ENCODE data around the gene EPOP. TPM values are rescaled to one million over a fixed set of nuclear protein-coding genes. Genes with fewer than 3 reads are reported as not detected.

EPOP gene
- total and polyA plus RNA-seq, 2 of the 13 experiments (the other 11 are each of a cell fraction or from before 2014, with no cell fraction given): 14.7 to 37.8 TPM

DNA sequence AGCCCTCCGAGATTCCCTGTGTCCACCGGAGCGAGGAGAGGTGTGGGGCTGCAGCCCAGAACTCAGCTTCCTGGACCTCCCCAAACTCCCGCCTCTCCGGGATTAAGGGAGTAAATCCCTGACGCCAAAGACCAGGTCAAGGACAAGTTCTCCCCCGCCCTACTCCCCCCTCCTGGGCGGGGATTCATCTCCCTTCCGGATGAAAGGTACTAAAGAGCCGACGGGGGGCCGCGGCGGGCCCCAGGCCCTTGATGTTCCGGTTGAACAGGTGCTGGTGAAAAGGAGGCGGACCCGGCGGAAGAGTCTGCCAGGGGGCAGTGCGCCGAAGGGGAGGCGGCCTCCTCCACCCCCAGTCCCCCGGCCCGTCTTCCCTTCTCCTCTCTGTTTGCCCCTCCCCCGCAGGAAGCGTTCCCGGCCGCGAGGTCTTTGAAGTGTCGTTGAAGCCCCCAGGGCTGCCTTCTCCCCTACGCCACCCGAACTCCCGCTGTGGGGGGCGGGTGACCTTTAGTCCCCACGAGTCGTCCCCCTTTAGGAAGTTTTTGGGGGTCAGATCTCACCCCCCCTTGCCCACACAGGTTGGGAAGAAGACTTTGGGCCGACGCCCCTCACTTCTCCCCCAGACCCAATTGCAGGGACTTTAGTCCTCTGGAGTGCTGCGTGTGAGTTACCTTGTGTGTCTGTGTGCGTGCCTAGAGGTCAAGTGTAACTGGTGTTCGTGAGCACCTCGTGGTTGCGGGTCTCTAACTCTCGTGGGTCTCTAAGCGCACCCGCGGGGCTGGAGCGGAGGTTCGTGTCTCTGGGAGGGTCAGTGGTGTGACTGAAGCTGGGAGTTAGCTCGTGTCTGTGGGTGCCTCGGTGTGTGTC is 29.2 kb upstream of the EPOP start (continued):
- peak; percentile 92 for TF ChIP-seq GATAD2A (CRISPR knock-in tag; IDR thresholded peaks at IDR 0.05)
- TF ChIP-seq TEAD3 (CRISPR knock-in tag; optimal IDR thresholded peaks at IDR 0.05; ENCODE audit: borderline replicate concordance): peak; percentile 68
- TF ChIP-seq, protein P1, sequence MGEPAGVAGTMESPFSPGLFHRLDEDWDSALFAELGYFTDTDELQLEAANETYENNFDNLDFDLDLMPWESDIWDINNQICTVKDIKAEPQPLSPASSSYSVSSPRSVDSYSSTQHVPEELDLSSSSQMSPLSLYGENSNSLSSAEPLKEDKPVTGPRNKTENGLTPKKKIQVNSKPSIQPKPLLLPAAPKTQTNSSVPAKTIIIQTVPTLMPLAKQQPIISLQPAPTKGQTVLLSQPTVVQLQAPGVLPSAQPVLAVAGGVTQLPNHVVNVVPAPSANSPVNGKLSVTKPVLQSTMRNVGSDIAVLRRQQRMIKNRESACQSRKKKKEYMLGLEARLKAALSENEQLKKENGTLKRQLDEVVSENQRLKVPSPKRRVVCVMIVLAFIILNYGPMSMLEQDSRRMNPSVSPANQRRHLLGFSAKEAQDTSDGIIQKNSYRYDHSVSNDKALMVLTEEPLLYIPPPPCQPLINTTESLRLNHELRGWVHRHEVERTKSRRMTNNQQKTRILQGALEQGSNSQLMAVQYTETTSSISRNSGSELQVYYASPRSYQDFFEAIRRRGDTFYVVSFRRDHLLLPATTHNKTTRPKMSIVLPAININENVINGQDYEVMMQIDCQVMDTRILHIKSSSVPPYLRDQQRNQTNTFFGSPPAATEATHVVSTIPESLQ (CRISPR knock-in tag; conservative IDR thresholded peaks at IDR 0.05): peak; percentile 7; the same call in 1 of the 2 replicates
- no peak for TF ChIP-seq ZFP62 (CRISPR knock-in tag; IDR thresholded peaks at IDR 0.05)
- peak; percentile 96 for TF ChIP-seq DNMT3B (CRISPR knock-in tag; conservative IDR thresholded peaks at IDR 0.05)
- TF ChIP-seq, protein P2, sequence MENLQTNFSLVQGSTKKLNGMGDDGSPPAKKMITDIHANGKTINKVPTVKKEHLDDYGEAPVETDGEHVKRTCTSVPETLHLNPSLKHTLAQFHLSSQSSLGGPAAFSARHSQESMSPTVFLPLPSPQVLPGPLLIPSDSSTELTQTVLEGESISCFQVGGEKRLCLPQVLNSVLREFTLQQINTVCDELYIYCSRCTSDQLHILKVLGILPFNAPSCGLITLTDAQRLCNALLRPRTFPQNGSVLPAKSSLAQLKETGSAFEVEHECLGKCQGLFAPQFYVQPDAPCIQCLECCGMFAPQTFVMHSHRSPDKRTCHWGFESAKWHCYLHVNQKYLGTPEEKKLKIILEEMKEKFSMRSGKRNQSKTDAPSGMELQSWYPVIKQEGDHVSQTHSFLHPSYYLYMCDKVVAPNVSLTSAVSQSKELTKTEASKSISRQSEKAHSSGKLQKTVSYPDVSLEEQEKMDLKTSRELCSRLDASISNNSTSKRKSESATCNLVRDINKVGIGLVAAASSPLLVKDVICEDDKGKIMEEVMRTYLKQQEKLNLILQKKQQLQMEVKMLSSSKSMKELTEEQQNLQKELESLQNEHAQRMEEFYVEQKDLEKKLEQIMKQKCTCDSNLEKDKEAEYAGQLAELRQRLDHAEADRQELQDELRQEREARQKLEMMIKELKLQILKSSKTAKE (CRISPR knock-in tag; IDR thresholded peaks at IDR 0.05; ENCODE audit: borderline replicate concordance): peak; percentile 100
- TF ChIP-seq ZNF614 (CRISPR knock-in tag; IDR thresholded peaks at IDR 0.05; ENCODE audit: borderline replicate concordance): peak; percentile 94
- peak; percentile 99 for TF ChIP-seq MED8 (CRISPR knock-in tag; IDR thresholded peaks at IDR 0.05; ENCODE audit: insufficient replicate concordance)
- peak; percentile 98 for TF ChIP-seq MEIS2 (CRISPR knock-in tag; IDR thresholded peaks at IDR 0.05)
- TF ChIP-seq KDM1A (CRISPR knock-in tag; IDR thresholded peaks at IDR 0.05): peak; percentile 75; the same call in 1 of the 2 replicates
- TF ChIP-seq KDM4B (CRISPR knock-in tag; IDR thresholded peaks at IDR 0.05): peak; percentile 98
- TF ChIP-seq AHR (CRISPR knock-in tag; IDR thresholded peaks at IDR 0.05): no peak; the same call in 1 of the 2 replicates
- no peak for TF ChIP-seq ZNF550 (CRISPR knock-in tag; IDR thresholded peaks at IDR 0.05; ENCODE audit: borderline replicate concordance)
- TF ChIP-seq JUN (CRISPR knock-in tag; IDR thresholded peaks at IDR 0.05): peak; percentile 70; the same call in 1 of the 2 replicates
- TF ChIP-seq, protein P3, sequence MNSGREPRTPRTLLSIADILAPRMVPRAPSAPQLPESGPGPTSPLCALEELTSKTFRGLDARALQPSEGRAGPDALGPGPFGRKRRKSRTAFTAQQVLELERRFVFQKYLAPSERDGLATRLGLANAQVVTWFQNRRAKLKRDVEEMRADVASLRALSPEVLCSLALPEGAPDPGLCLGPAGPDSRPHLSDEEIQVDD (CRISPR knock-in tag; IDR thresholded peaks at IDR 0.05; ENCODE audit: borderline replicate concordance): peak; percentile 64; the same call in 1 of the 2 replicates
- peak; percentile 92 for TF ChIP-seq ZSCAN31 (CRISPR knock-in tag; IDR thresholded peaks at IDR 0.05; ENCODE audit: low read depth)
- TF ChIP-seq, protein P4, sequence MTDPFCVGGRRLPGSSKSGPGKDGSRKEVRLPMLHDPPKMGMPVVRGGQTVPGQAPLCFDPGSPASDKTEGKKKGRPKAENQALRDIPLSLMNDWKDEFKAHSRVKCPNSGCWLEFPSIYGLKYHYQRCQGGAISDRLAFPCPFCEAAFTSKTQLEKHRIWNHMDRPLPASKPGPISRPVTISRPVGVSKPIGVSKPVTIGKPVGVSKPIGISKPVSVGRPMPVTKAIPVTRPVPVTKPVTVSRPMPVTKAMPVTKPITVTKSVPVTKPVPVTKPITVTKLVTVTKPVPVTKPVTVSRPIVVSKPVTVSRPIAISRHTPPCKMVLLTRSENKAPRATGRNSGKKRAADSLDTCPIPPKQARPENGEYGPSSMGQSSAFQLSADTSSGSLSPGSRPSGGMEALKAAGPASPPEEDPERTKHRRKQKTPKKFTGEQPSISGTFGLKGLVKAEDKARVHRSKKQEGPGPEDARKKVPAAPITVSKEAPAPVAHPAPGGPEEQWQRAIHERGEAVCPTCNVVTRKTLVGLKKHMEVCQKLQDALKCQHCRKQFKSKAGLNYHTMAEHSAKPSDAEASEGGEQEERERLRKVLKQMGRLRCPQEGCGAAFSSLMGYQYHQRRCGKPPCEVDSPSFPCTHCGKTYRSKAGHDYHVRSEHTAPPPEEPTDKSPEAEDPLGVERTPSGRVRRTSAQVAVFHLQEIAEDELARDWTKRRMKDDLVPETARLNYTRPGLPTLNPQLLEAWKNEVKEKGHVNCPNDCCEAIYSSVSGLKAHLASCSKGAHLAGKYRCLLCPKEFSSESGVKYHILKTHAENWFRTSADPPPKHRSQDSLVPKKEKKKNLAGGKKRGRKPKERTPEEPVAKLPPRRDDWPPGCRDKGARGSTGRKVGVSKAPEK (CRISPR knock-in tag; IDR thresholded peaks at IDR 0.05; ENCODE audit: borderline replicate concordance): peak; percentile 82
- TF ChIP-seq ZNF879 (CRISPR knock-in tag; IDR thresholded peaks at IDR 0.05): peak; percentile 64; the same call in 1 of the 2 replicates
- TF ChIP-seq FOXP1 (IDR thresholded peaks at IDR 0.05): 0 out of 2 replicates have a peak, but pooled peaks have one; percentile 7
- peak; percentile 91 for TF ChIP-seq FOXP1 (CRISPR knock-in tag; IDR thresholded peaks at IDR 0.05)
- TF ChIP-seq SAFB2 (CRISPR knock-in tag; IDR thresholded peaks at IDR 0.05; ENCODE audit: borderline replicate concordance, low read depth): 0 out of 2 replicates have a peak, but pooled peaks have one; percentile 68
- peak; percentile 83 for TF ChIP-seq AGO1 (IDR thresholded peaks at IDR 0.05; ENCODE audit: low read depth, low read length, poor library complexity, severe bottlenecking)
- TF ChIP-seq XBP1 (CRISPR knock-in tag; IDR thresholded peaks at IDR 0.05): 0 out of 2 replicates have a peak, but pooled peaks have one; percentile 14
